OCI-LY1 (cell line): ENCODE results near the gene TOX2.

ENCODE experiments used
- H2AFZ ChIP-seq: fragments of 200-600 bp; sonication (generic), shearing (Covaris generic); 2 replicates; pipeline ENCODE4 v1.6.0; 2014; ENCODE audit warnings: antibody characterized with exemption, mild to moderate bottlenecking, low read length
- H3F3A ChIP-seq: fragments of 200-600 bp; sonication (generic), shearing (Covaris generic); 2 replicates; pipeline ENCODE4 v1.6.0; 2014; ENCODE audit warnings: mild to moderate bottlenecking, antibody characterized with exemption, low read length, moderate library complexity; ENCODE audit not compliant: insufficient read depth
- H3K27ac ChIP-seq: fragments of 200-600 bp; sonication (generic); 2 replicates; pipeline ENCODE4 v1.5.1; 2014; ENCODE audit warnings: low read length, mixed run types, mild to moderate bottlenecking, low read depth; ENCODE audit not compliant: poor library complexity, severe bottlenecking
- H3K27me3 ChIP-seq: fragments of 200-600 bp; sonication (generic); 2 replicates; pipeline ENCODE4 v1.6.0; 2014; ENCODE audit warnings: antibody characterized with exemption, mild to moderate bottlenecking, low read length, moderate library complexity; ENCODE audit not compliant: insufficient read depth
- H3K36me3 ChIP-seq: fragments of 200-600 bp; sonication (generic); 2 replicates; pipeline ENCODE4 v1.6.1; 2014; ENCODE audit warnings: mild to moderate bottlenecking, antibody characterized with exemption, low read length, moderate library complexity, mixed read lengths; ENCODE audit not compliant: insufficient read depth
- H3K4me1 ChIP-seq: fragments of 200-600 bp; sonication (generic); 2 replicates; pipeline ENCODE4 v1.5.1; 2014; ENCODE audit warnings: mild to moderate bottlenecking, low read length, moderate library complexity; ENCODE audit not compliant: insufficient read depth, severe bottlenecking
- H3K4me2 ChIP-seq: fragments of 200-600 bp; sonication (generic), shearing (Covaris generic); 2 replicates; pipeline ENCODE4 v1.6.1; 2014; ENCODE audit warnings: low read length
- H3K4me3 ChIP-seq: fragments of 200-600 bp; sonication (generic); 2 replicates; pipeline ENCODE4 v1.5.1; 2014; ENCODE audit warnings: low read length, low read depth, mild to moderate bottlenecking, mixed read lengths; ENCODE audit not compliant: poor library complexity, severe bottlenecking
- H3K79me2 ChIP-seq: fragments of 200-600 bp; shearing (Covaris generic); 2 replicates; pipeline ENCODE4 v1.6.1; 2016; ENCODE audit warnings: mixed run types, low read length, mixed read lengths; ENCODE audit not compliant: insufficient read depth
- H3K9ac ChIP-seq: fragments of 200-600 bp; sonication (generic), shearing (Covaris generic); 2 replicates; pipeline ENCODE4 v1.6.1; 2014; ENCODE audit warnings: mild to moderate bottlenecking, low read length, mixed read lengths
- H3K9me2 ChIP-seq: fragments of 200-600 bp; sonication (generic), shearing (Covaris generic); 2 replicates; pipeline ENCODE4 v1.6.1; 2014; ENCODE audit warnings: low read depth, mild to moderate bottlenecking, low read length, mixed read lengths
- H3K9me3 ChIP-seq: fragments of 200-600 bp; shearing (Covaris generic); 2 replicates; pipeline ENCODE4 v1.6.1; 2014; ENCODE audit warnings: low read length, mixed read lengths
- H4K20me1 ChIP-seq: fragments of 200-600 bp; sonication (generic), shearing (Covaris generic); 2 replicates; pipeline ENCODE4 v1.6.0; 2016; ENCODE audit warnings: mild to moderate bottlenecking, low read length; ENCODE audit not compliant: insufficient read depth
- CTCF ChIP-seq: fragments of 200-600 bp; sonication (generic), shearing (Covaris generic); IDR thresholded peaks from 2 replicates; pipeline ENCODE4 v1.5.1; 2017; ENCODE audit warnings: mild to moderate bottlenecking, antibody characterized with exemption, low read length, moderate library complexity, mixed read lengths
- EZH2 ChIP-seq: fragments of 200-600 bp; sonication (generic), shearing (Covaris generic); IDR thresholded peaks from 2 replicates; pipeline ENCODE4 v1.8.0; 2017; ENCODE audit warnings: borderline replicate concordance, mixed run types, mild to moderate bottlenecking, antibody characterized with exemption, low read length, moderate library complexity, mixed read lengths

The TOX2 gene

GRCh38 chr20:43983904-43984361 is 69.3 kb downstream of the TOX2 start:
- Histone ChIP-seq H3F3A (no peaks in the 10 kb centered on the region), H3K9ac (no peak overlapping the region), H3K4me1 (peaks cover 23% of the 10 kb centered on the region), H3K9me2 (no peaks in the 10 kb centered on the region), H3K4me2 (no peak overlapping the region), H3K36me3 (no peaks in the 10 kb centered on the region), H3K9me3 (no peaks in the 10 kb centered on the region), H3K27me3 (no peaks in the 10 kb centered on the region), H3K4me3 (no peak overlapping the region), H4K20me1 (no peaks in the 10 kb centered on the region), H3K27ac (no peak overlapping the region), H2AFZ (no peak overlapping the region), H3K79me2 (no peaks in the 10 kb centered on the region)
- no peak for TF ChIP-seq EZH2
- TF ChIP-seq CTCF: no peak

- TF ChIP-seq EZH2 (no peak), CTCF (no peak)
- Histone ChIP-seq H3K9ac (no peak overlapping the region), H3K79me2 (no peaks in the 10 kb centered on the region), H3K4me3 (no peak overlapping the region), H3F3A (no peaks in the 10 kb centered on the region), H3K9me2 (no peaks in the 10 kb centered on the region), H3K36me3 (no peaks in the 10 kb centered on the region), H3K27me3 (no peaks in the 10 kb centered on the region), H2AFZ (no peak overlapping the region), H3K4me2 (no peak overlapping the region), H4K20me1 (no peaks in the 10 kb centered on the region), H3K9me3 (no peaks in the 10 kb centered on the region), H3K27ac (no peak overlapping the region), H3K4me1 (peaks cover 23% of the 10 kb centered on the region)
These were observed 69.9 kb downstream of the TOX2 start for GRCh38 chr20:43984587-43984986.

- Histone ChIP-seq H3K27me3 (no peaks in the 10 kb centered on the region), H3K79me2 (no peaks in the 10 kb centered on the region)
These were observed 70.5 kb downstream of the TOX2 start for GRCh38 chr20:43985121-43985520.

More at GRCh38 chr20:43985121-43985520, 70.5 kb downstream of the TOX2 start:
- Histone ChIP-seq H3F3A (no peaks in the 10 kb centered on the region), H3K4me3 (no peak overlapping the region), H3K4me1 (peaks cover 23% of the 10 kb centered on the region), H2AFZ (no peak overlapping the region), H3K36me3 (no peaks in the 10 kb centered on the region), H3K9ac (no peak overlapping the region), H3K4me2 (no peak overlapping the region), H3K9me3 (no peaks in the 10 kb centered on the region; the same call in 1 of the 2 replicates), H3K9me2 (no peaks in the 10 kb centered on the region), H4K20me1 (no peaks in the 10 kb centered on the region), H3K27ac (no peak overlapping the region)
- TF ChIP-seq CTCF (no peak), EZH2 (no peak)
